HG02943 (cell line): ENCODE measurements around the gene TMEM235.

Experiments used
- ATAC-seq: cut with Tn5 transposase; IDR thresholded peaks from one replicate; pipeline ENCODE4 v1.9.1; 2021; ENCODE audit warnings: mild to moderate bottlenecking, low read depth, moderate library complexity; ENCODE audit not compliant: unreplicated experiment

Gene TMEM235

DNA sequence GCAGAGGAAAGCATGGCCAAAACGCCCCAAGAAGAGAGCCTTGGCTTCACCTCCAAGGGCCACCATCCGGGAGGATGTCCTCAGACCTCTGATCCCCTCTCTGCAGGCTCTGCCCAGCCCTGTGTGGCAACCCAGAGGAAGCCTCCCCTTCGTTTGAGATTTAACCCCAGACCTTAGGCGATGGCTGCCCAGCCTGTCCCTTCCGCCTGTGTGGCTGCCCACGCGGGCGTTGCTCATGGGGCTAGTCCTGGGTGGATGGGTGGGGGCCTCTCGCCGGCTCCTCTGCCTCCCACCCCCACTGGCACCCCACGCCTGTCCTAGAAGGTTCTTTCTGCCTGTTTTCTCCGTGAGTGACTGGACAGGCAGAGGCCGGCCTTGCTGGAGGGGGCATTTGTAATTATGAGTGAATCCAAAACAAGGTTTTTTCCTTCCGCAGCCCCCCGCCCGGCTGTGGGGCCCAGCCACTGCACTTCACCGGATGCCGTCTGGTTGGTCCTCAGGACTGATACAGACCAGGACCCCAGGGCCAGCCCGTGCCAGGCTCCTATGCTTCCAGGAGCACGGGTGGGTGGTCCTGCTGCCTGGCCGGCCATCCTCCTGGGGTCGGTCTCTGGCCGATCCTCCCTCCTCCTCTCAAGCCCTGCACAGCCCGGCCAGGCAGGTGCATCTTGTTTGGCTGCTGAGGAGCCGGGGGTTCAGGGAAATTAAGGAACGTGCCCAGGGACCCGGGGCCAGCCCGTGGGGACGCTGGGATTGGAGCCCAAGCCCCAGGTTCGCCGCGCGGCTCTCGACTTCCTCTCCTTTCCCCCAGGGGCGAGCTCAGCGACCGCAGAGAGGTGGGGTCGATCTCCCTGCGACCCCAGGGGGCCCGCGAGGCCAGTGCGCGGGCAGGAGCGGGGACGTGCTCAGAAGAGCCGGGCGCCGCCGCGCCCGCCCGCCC lies at the start of gene TMEM235:
TSS of gene TMEM235 (plus strand) at position 636 of the 940 bp plus-strand sequence. CDS start 393 bp downstream, outside the sequence.
- ATAC-seq: no peak

- no peak for ATAC-seq
Observed at GRCh38 chr17:78182504-78182903, 48.9 kb upstream of the TMEM235 start.

- no peak for ATAC-seq
Observed at GRCh38 chr17:78183916-78184315, 47.5 kb upstream of the TMEM235 start.

DNA sequence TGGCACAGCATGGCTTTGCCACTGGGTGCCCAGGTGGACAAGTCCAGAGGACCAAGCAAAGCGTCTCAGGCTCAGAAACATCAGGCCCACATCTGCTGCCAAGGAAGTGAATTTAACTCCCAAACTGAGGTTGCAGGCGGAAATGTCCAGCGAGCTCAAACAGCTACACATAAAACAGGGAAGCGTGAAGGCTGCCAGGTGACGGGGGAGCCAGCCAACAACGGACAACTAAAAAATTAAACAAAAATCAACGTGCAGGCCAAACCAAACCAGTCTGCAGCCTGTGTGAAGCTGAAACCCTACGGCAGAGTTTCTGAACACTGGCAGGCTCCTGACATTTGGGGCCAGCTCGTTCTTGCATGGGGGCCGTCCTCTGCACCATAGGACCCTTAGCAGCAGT lies 47.1 kb upstream of the TMEM235 start:
- no peak for ATAC-seq

- no peak for ATAC-seq
Observed at GRCh38 chr17:78184868-78185267, 46.6 kb upstream of the TMEM235 start.

DNA sequence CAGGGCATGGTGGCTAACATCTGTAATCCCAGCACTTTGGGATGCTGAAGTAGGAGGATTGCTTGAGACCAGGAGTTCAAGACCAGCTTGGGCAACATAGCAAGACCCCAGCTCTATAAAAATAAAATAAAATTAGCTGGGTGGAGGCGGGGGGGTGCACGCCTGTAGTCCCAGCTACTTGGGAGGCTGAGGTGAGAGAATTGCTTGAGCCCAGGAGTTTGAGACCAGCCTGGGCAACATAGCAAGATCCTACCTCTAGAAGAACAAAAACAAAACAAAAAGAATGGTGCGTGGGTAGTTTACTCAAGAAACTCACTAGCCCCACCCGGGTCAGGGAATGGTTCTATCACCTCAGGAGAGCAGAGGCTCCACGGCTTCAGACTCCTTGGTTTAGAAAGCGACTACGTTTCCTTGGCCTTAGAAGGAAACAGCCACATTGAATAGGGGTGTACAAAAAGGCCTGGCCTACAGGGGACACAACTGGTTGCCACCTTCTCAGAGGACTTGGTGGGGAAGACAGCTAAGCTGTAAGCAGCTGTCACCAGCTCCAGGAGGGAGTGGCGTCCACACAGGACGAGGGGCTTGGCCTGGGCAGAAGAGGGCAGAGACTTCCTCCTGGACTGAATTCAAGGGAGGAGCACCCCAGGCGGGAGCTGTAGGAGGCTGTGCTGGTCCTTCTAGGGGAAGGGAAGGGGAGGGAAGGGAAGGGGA lies 45.3 kb upstream of the TMEM235 start:
- ATAC-seq: no peak

DNA sequence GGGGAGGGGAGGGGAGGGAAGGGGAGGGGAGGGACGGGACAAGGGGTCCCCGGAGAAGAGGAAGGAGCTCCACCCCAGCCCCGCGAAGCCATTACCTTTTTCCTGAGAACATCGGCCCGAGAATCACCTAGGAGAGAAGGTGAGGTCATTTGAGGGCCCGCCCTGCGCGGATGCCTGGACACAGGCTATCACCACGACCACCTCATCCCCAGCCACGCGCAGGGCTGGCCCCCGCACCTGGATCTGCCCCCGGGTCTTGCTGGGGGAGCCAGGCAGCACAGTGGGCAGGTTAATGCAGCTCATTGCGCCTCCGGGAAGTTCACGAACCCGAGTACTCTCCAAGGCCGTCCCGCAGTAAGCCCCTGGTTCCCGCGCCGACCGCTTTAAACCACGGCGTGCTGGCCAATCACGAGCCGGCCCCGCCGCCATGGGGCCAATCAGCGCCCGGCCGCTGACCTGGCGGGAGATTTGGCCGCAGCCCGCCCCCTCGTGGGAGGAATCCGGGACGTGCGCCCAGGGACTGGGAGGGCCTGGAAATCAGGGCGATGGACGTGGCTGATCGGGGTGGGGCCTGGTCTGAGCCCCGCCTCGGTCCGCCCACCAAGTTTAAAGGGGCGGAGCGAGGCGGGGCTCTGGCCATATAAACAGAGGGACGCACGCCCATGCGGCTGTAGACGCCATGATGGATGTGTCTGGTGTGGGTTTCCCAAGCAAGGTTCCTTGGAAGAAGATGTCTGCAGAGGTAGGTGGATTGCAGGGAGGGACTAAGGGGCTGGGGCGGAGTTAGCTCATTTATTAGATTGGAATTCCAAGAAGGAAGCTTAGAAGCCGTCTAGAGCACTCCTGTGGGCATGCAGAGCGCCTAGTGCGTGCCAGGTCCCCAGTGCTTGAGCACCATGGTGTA lies 44.5 kb upstream of the TMEM235 start, which contains the start of the genes AFMID and TK1:
TSS of gene AFMID (plus strand) at position 671 of the 904 bp plus-strand sequence. CDS start at position 680, 9 bp downstream.
TSS of gene TK1 (minus strand) at position 361 of the 904 bp plus-strand sequence. CDS start at position 303, 58 bp downstream.
- peak; percentile 69 for ATAC-seq

DNA sequence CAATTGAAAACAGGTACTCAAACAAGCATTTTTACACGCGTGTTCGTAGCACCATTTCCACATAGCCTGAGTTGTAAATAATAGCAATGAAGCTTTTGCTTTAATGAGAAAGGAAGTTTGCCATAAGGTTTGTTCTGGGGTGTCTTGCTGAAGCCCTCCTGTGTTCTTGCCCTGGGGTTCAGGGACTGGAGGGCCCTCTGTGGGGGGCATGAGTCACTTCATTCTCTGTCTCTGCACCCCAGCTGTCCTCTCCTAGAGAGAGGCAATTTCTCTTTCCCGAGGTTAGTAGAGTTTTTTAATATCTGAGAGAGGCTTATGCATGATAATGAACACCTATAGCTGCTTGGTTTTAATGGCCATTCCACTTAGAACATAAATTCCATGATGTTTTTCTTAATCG lies 34.7 kb upstream of the TMEM235 start:
- ATAC-seq: no peak

- ATAC-seq: no peak
Observed at GRCh38 chr17:78197147-78197832, 34.1 kb upstream of the TMEM235 start.

DNA sequence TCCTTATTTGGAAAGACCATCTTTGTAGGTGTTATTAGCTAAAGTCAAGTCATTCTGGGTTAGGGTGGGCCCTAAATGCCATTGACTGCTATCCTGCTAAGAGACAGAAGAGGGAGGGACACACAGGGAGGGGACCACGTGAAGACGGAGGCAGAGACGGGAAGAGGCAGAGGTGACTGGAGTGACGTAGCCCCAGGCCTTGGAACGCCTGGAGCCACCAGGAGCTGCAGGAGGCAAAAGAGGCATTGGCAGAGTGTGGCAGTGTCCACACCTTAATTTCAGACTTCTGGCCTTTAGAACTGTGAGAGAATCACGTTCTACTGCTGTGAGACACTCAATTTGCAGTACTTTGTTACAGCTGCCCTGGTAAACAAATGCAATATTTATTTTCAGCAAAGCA lies 31.0 kb upstream of the TMEM235 start:
- ATAC-seq: no peak

DNA sequence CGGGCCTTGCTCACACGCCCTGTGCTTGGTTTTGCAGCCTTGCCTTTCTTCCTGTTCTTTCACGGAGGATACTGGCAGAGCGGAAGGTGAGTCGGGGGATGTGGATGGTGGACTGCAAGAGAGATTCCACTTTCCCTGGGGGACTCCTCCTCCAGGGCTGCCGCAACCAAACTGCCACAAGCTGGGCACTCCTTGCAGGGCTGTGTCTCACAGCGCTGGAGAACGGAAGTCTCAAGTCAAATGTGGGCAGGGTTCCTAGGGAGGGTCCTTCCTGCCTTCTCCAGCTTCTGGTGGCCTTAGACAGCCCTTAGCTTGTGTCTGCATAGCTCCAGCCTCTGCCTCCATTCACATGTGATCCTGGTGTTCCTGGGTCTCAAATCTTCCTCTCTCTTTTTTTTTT lies 28.8 kb upstream of the TMEM235 start:
- no peak for ATAC-seq

DNA sequence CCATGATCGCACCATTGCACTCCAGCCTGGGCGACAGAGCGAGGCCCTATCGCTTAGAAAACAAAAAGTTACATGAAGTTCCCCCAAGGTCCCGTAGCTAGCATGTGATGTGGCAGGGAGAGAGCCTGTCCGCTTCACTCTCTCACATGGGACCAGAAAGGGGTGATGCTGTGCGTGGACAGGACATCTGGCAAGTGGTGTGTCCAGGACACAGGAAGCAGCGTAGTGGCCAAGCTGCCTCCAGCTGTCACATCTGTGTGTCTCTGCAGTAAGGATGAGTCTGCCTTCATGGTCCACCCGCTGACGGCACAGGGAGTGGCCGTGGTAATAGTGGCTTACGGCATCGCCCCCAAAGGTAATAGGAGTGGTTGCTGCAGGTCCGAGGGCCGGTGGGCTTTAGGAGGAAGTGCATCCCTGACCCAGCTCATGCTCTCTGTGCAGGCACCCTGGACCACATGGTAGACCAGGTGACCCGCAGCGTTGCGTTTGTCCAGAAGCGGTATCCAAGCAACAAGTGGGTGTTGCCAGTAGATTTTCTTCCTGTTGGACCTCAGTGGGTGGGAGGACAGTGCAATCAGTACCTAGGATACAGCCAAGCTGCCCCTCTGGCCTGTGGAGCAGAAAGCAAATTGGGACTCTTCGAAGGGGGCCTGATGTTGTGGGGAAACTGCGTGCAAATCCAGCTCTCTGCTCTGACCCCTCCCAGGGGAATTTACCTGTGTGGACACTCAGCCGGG lies 26.9 kb upstream of the TMEM235 start:
- no peak for ATAC-seq

GRCh38 chr17:78205124-78205775 lies 26.2 kb upstream of the TMEM235 start:
- ATAC-seq: no peak

DNA sequence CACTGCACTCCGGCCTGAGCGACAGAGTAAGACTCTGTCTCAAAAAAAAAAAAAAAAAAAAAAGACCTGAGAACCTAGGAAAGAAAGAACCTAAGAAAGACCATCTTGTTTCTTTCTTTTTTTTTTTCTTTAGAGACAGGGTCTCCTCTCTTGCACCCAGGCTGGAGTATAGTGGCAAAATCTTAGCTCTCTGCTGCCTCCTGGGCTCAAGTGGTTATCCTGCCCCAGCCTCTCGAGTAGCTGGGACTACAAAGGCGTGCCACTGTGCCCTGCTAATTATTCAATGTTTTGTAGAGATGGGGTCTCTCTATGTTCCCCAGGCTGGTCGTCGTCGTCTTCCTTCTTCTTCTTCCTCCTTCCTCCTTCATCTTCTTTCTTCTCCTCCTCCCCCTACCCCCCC lies 25.1 kb upstream of the TMEM235 start:
- ATAC-seq: no peak

- ATAC-seq: no peak
Observed at GRCh38 chr17:78208486-78208885, 22.9 kb upstream of the TMEM235 start.

DNA sequence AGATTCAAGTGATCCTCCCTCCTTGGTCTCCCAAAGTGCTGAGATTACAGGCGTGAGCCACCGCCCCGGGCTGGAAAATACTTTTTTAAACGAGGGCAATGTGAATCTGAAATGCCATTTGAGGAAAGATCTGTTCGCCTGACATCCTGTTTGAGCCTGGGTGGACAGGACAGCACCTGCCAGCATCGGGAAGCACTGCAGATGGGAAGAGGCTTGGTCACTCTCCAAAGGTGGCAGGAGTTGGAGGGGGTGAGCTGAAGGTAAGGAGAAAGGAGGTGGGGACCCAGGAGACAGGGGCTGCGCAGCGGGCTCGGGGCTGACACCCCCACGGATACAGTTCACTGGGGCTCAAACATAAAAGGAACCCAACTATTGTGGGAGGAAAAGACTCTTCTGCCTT lies 21.3 kb upstream of the TMEM235 start:
- ATAC-seq: no peak

DNA sequence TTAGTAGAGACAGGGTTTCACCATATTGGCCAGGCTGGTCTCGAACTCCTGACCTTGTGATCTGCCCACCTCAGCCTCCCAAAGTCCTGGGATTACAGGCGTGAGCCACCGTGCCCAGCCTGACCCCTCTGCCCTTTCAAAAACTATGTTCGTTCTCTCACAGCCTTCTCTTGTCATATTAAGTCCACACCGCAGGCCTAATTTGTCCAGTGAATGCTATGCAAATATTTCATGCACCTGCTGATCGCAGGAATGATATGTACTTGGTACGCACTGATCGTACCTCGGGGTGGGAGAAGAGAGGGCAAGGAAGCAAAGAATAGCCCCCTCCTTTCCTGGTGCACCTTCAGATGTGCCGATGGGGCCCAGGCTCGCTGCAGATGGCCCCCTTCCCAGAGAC lies 20.4 kb upstream of the TMEM235 start:
- no peak for ATAC-seq

GRCh38 chr17:78214016-78214705 lies 17.3 kb upstream of the TMEM235 start, which contains the start of gene BIRC5:
TSS of gene BIRC5 (plus strand) at chr17:78214253. CDS start at chr17:78214317, 64 bp downstream.
- ATAC-seq: no peak
